Thyroid gland (tissue), 4 donors: Measurements from ENCODE around the gene SYT9. TPM values are rescaled to one million over a fixed set of nuclear protein-coding genes. Genes with fewer than 3 reads are reported as not detected.

Experiments used
- DNase-seq, 2 donors: peaks; one replicate each; pipeline ENCODE4 v3.0.0-alpha.2; 2019
- H3K27ac ChIP-seq, 3 donors: fragments of 200-600 bp; sonication (generic); 1 replicate in 2 of 3; 2 replicates in 1 of 3; pipeline ENCODE4 v1.5.1; 2016 to 2019; ENCODE audit warnings: mild to moderate bottlenecking in 1 of 3, moderate library complexity in 1 of 3
- H3K27me3 ChIP-seq: fragments of 200-600 bp; sonication (generic); one replicate; pipeline ENCODE4 v1.5.1; 2019
- H3K36me3 ChIP-seq, 2 donors: fragments of 200-600 bp; sonication (generic); one replicate each; pipeline ENCODE4 v1.5.1; 2016 to 2019
- H3K4me1 ChIP-seq, 2 donors: fragments of 200-600 bp; sonication (generic); one replicate each; pipeline ENCODE4 v1.5.1; 2017 to 2019
- H3K4me3 ChIP-seq, 3 donors: fragments of 200-600 bp; sonication (generic); replicated peaks in 1 of 3; 1 replicate in 2 of 3; 2 replicates in 1 of 3; pipeline ENCODE4 v1.5.1; 2016; ENCODE audit warnings: mild to moderate bottlenecking in 1 of 3
- H3K9me3 ChIP-seq: fragments of 200-600 bp; sonication (generic); one replicate; pipeline ENCODE4 v1.5.1; 2017
- POLR2A ChIP-seq, 2 donors: fragments of 450-650 bp; IDR thresholded peaks; one replicate each; pipeline ENCODE4 v1.6.1; 2017; ENCODE audit warnings: antibody characterized with exemption in 2 of 2, mild to moderate bottlenecking in 2 of 2, moderate library complexity in 1 of 2
- WGBS, 2 donors: methylation state at CpG; one replicate each; pipeline ENCODE4 v1.1.5; 2017; 5-methylcytosine and 5-hydroxymethylcytosine counted together
- intact Hi-C: fragments of 100-400 bp; cut with DNase I; formaldehyde crosslinking; loops from one replicate; pipeline ENCODE4 v1.15.1; 2023
- total RNA-seq, 4 donors: library from RNA; depleted of rRNA; stranded (reverse); fragments of >200 nt; gene quantifications; one replicate each; pipeline ENCODE4 v1.2.3, GENCODE V29; 2016
- TF ChIP-seq, protein P1 (sequence below), 6 experiments: fragments of 200-600 bp in 3 of 6; fragments of 450-650 bp in 3 of 6; sonication (generic) in 3 of 6; IDR thresholded peaks; one replicate each; pipeline ENCODE4 v1.5.1; 2016 to 2019; ENCODE audit warnings: antibody characterized with exemption in 6 of 6, mild to moderate bottlenecking in 2 of 6, inconsistent platforms in 1 of 6, moderate library complexity in 1 of 6

The SYT9 gene
- total RNA-seq, 4 donors from 2014 or later: 1.3 to 7.6 (median 4.2) TPM

DNA sequence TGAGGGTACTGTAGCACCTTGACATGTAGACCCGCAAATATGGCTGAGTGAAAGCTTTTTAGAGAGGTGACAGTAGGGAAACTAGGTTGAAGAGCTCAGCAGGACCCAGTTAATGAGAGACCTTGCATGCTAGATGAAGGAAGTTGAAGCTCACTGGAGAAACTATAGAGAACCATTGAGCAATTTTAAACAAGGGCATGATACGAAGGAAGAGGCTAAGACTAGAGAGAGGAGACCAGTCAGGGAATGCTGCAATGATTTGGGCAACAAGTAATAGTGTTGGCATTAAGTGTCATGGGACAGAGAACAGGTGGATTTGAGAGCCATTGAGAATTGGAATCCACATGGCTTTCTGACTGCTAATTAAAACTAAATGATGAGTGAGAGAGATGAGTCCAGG, 237.7 kb downstream of the SYT9 start:
- WGBS, 2 donors: 95 to 99% methylated on average over 2 of the region's 2 CpGs
- Histone ChIP-seq H3K36me3 (no peaks in the 10 kb centered on the region), H3K4me1 (peaks cover 13 to 16% of the 10 kb centered on the region in 2 donors), H3K4me3 (no peak overlapping the region), H3K27ac (no peak overlapping the region), H3K9me3 (no peaks in the 10 kb centered on the region), H3K27me3 (no peaks in the 10 kb centered on the region)
- TF ChIP-seq, protein P1, sequence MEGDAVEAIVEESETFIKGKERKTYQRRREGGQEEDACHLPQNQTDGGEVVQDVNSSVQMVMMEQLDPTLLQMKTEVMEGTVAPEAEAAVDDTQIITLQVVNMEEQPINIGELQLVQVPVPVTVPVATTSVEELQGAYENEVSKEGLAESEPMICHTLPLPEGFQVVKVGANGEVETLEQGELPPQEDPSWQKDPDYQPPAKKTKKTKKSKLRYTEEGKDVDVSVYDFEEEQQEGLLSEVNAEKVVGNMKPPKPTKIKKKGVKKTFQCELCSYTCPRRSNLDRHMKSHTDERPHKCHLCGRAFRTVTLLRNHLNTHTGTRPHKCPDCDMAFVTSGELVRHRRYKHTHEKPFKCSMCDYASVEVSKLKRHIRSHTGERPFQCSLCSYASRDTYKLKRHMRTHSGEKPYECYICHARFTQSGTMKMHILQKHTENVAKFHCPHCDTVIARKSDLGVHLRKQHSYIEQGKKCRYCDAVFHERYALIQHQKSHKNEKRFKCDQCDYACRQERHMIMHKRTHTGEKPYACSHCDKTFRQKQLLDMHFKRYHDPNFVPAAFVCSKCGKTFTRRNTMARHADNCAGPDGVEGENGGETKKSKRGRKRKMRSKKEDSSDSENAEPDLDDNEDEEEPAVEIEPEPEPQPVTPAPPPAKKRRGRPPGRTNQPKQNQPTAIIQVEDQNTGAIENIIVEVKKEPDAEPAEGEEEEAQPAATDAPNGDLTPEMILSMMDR (IDR thresholded peaks at IDR 0.05): no peak
- no peak for TF ChIP-seq POLR2A (IDR thresholded peaks at IDR 0.05)
- intact Hi-C loops: no loop called here
- DNase-seq: no peak

DNA sequence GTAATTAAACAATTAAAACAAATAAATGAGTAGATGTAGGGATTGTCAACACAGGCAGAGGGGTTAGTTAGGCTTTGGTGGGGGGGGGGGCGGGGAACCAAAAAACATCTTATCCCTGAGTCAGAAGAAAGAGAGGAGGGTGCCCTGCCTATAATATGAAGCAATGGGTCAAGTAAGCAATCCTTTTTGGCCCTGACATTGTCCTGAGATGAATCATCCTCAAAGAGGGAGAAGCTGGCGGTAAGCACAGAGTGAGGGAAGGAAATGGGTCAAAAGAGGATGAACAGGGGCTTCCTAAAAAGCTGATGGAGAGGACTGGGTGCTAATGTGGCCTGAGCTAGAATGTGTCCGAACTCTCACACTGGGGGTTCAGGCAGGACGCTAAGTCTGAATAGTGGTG, 238.3 kb downstream of the SYT9 start:
- 85 to 90% methylated on average over 4 of the region's 4 CpGs for WGBS, 2 donors
- H3K4me1 ChIP-seq: peaks cover 7 to 10% of the 10 kb centered on the region in 2 donors
- H3K9me3 ChIP-seq: no peaks in the 10 kb centered on the region
- no peak overlapping the region for H3K4me3 ChIP-seq
- no peaks in the 10 kb centered on the region for H3K36me3 ChIP-seq
- no peaks in the 10 kb centered on the region for H3K27me3 ChIP-seq
- no peak for TF ChIP-seq POLR2A (IDR thresholded peaks at IDR 0.05)
- TF ChIP-seq, protein P1 (IDR thresholded peaks at IDR 0.05): no peak
- intact Hi-C loops: no loop called here
- H3K27ac ChIP-seq: no peak overlapping the region
- no peak for DNase-seq

DNA sequence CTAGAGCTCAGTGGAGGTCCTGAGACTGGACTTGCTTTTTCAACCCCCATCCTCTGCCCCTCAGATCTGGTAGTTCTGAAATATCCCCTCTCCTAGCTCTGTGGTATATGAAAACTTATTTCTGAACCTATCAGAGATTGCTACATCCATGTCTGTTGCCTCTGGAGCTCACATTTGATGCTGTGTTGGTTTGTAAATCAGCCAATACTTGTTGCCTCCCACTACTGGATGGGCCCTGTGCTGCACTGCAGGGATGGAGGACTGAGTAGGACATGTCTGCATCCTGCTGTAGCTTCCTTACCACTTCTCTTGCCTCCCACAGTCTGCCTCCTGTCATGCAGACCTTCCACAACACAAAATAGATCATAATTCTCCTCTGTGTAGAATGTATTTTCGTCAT, 238.8 kb downstream of the SYT9 start:
- H3K4me3 ChIP-seq: no peak overlapping the region
- DNase-seq: no peak
- WGBS, 2 donors: 85 to 91% methylated on average over 1 of the region's 1 CpG
- H3K27ac ChIP-seq: no peak overlapping the region
- intact Hi-C loops: no loop called here
- no peaks in the 10 kb centered on the region for H3K36me3 ChIP-seq
- TF ChIP-seq, protein P1 (IDR thresholded peaks at IDR 0.05): no peak
- TF ChIP-seq POLR2A (IDR thresholded peaks at IDR 0.05): no peak
- no peaks in the 10 kb centered on the region for H3K9me3 ChIP-seq
- H3K27me3 ChIP-seq: no peaks in the 10 kb centered on the region
- peaks cover 3 to 5% of the 10 kb centered on the region in 2 donors for H3K4me1 ChIP-seq

DNA sequence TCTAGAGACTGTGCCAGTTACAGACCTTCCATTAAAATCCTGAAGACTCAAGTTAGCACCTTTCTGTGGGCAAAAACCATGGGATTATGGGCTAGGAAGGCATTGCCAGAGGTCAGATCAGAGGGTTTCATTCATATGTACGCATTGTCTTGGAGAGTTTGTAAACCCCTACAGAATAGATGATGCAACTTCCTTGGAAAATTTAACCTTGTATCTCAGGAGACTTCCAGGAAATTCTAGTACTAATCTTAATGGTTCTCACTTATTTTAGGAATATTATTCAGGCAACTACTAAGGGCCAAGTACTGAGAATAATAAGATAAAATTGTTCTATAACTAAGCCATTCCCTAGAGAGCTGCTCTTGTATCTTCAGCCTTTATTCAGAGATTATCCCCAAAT, 240.5 kb downstream of the SYT9 start:
- TF ChIP-seq, protein P1 (IDR thresholded peaks at IDR 0.05): no peak
- TF ChIP-seq POLR2A (IDR thresholded peaks at IDR 0.05): no peak
- no peak for DNase-seq
- Histone ChIP-seq H3K27ac (no peak overlapping the region), H3K4me3 (no peak overlapping the region), H3K4me1 (no peaks in the 10 kb centered on the region), H3K9me3 (no peaks in the 10 kb centered on the region), H3K27me3 (no peaks in the 10 kb centered on the region), H3K36me3 (no peaks in the 10 kb centered on the region)
- 81 to 86% methylated on average over 1 of the region's 1 CpG for WGBS, 2 donors
- intact Hi-C loops: no loop called here

DNA sequence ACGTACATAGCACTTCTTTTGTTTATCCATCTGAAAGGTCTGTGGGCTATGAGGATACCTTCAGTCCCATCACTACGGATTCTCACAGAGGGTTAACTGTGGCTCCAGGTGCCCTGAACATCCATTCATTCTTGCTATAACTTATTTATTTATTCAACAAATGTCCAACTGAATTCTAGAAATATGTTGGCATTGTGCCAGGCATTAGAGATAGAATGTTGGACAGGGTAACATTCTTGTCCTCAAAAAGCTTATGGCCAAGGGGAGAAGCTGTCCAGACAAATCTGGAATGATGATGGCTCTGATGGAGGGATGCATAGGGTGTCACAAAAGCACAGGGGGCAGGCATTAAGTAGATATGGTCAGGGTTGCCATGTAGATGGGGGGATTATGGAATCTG, 242.0 kb downstream of the SYT9 start:
- intact Hi-C loops: no loop called here
- Histone ChIP-seq H3K9me3 (no peaks in the 10 kb centered on the region), H3K4me1 (no peaks in the 10 kb centered on the region), H3K36me3 (no peaks in the 10 kb centered on the region), H3K27me3 (no peaks in the 10 kb centered on the region), H3K27ac (no peak overlapping the region), H3K4me3 (no peak overlapping the region)
- TF ChIP-seq, protein P1 (IDR thresholded peaks at IDR 0.05): no peak
- TF ChIP-seq POLR2A (IDR thresholded peaks at IDR 0.05): no peak
- DNase-seq: no peak
- 93 to 94% methylated on average over 2 of the region's 2 CpGs for WGBS, 2 donors
